Nephron (organoid): ENCODE data around the gene ZDHHC3.
"Not testable (repeated sequence)": the region's sequence is repeated elsewhere in the genome, so short reads cannot be mapped to it uniquely, and the experiment has no call there.

Experiments
- H3K27ac Mint-ChIP-seq, 3 experiments: 2 replicates each; pipeline ENCODE4 v1.8.0; 2020; ENCODE audit warnings: mixed read lengths in 3 of 3, mild to moderate bottlenecking in 2 of 3, moderate library complexity in 1 of 3
- H3K27me3 Mint-ChIP-seq: 2 replicates; pipeline ENCODE4 v1.8.0; 2021; ENCODE audit warnings: low read depth, mild to moderate bottlenecking, moderate library complexity, mixed read lengths
- H3K36me3 Mint-ChIP-seq: 2 replicates; pipeline ENCODE4 v1.8.0; 2020; ENCODE audit warnings: low read depth, mixed read lengths
- H3K4me1 Mint-ChIP-seq: 2 replicates; pipeline ENCODE4 v1.8.0; 2020; ENCODE audit warnings: mixed read lengths
- H3K4me3 Mint-ChIP-seq, 3 experiments: 2 replicates each; pipeline ENCODE4 v1.8.0; 2020; ENCODE audit warnings: mild to moderate bottlenecking in 3 of 3, mixed read lengths in 3 of 3, moderate library complexity in 2 of 3
- H3K9me3 Mint-ChIP-seq: 2 replicates; pipeline ENCODE4 v1.8.0; 2020; ENCODE audit warnings: mixed read lengths
- CTCF ChIP-seq, 3 experiments: fragments of 200-600 bp; sonication (generic); IDR thresholded peaks; one replicate each; pipeline ENCODE4 v1.5.0; 2021; ENCODE audit warnings: antibody characterized with exemption in 3 of 3; ENCODE audit not compliant: unreplicated experiment in 3 of 3

The ZDHHC3 gene

GRCh38 chr3:44988073-44988472 lies 12.1 kb upstream of the ZDHHC3 start:
- H3K27ac Mint-ChIP-seq, result peak overlapping the region in 2 of 3 experiments; percentile 6 to 15
- peaks cover 10% of the 10 kb centered on the region for H3K4me1 Mint-ChIP-seq
- no peak overlapping the region for H3K4me3 Mint-ChIP-seq
- no peaks in the 10 kb centered on the region for H3K27me3 Mint-ChIP-seq
- H3K9me3 Mint-ChIP-seq, result no peaks in the 10 kb centered on the region
- TF ChIP-seq CTCF (IDR thresholded peaks at IDR 0.05; ENCODE audit: unreplicated experiment in 3 of 3), result peak; percentile 34 to 44 (median 42)
- peaks cover 32% of the 10 kb centered on the region for H3K36me3 Mint-ChIP-seq

- no peak for TF ChIP-seq CTCF (IDR thresholded peaks at IDR 0.05; ENCODE audit: unreplicated experiment in 3 of 3)
Measured at GRCh38 chr3:44987332-44987731, 11.4 kb upstream of the ZDHHC3 start.

GRCh38 chr3:44986330-44986729 lies 10.4 kb upstream of the ZDHHC3 start:
- H3K27me3 Mint-ChIP-seq, H3K27ac Mint-ChIP-seq, H3K4me3 Mint-ChIP-seq, H3K9me3 Mint-ChIP-seq: not testable (repeated sequence)
- H3K36me3 Mint-ChIP-seq, result peaks cover 18% of the 10 kb centered on the region
- peaks cover 16% of the 10 kb centered on the region for H3K4me1 Mint-ChIP-seq

More at GRCh38 chr3:44987332-44987731, 11.4 kb upstream of the ZDHHC3 start:
- H3K27me3 Mint-ChIP-seq, result no peaks in the 10 kb centered on the region
- peaks cover 25% of the 10 kb centered on the region for H3K36me3 Mint-ChIP-seq
- H3K4me1 Mint-ChIP-seq, result peaks cover 11% of the 10 kb centered on the region
- no peaks in the 10 kb centered on the region for H3K9me3 Mint-ChIP-seq
- H3K27ac Mint-ChIP-seq, result no peak overlapping the region
- H3K4me3 Mint-ChIP-seq, result no peak overlapping the region

GRCh38 chr3:44984335-44984734 lies 8.4 kb upstream of the ZDHHC3 start:
- no peak overlapping the region for H3K4me3 Mint-ChIP-seq
- H3K4me1 Mint-ChIP-seq, result peaks cover 16% of the 10 kb centered on the region
- peaks cover 14% of the 10 kb centered on the region for H3K36me3 Mint-ChIP-seq
- no peak for TF ChIP-seq CTCF (IDR thresholded peaks at IDR 0.05; ENCODE audit: unreplicated experiment in 3 of 3)
- H3K9me3 Mint-ChIP-seq, result no peaks in the 10 kb centered on the region
- no peak overlapping the region for H3K27ac Mint-ChIP-seq
- H3K27me3 Mint-ChIP-seq, result no peaks in the 10 kb centered on the region

- H3K4me1 Mint-ChIP-seq, result peaks cover 16% of the 10 kb centered on the region
- no peaks in the 10 kb centered on the region for H3K27me3 Mint-ChIP-seq
- no peak overlapping the region for H3K4me3 Mint-ChIP-seq
- TF ChIP-seq CTCF (IDR thresholded peaks at IDR 0.05; ENCODE audit: unreplicated experiment in 3 of 3), result no peak
- no peaks in the 10 kb centered on the region for H3K9me3 Mint-ChIP-seq
- H3K36me3 Mint-ChIP-seq, result peaks cover 9% of the 10 kb centered on the region
- no peak overlapping the region for H3K27ac Mint-ChIP-seq
Measured at GRCh38 chr3:44983484-44983941, 7.5 kb upstream of the ZDHHC3 start.

GRCh38 chr3:44982817-44983216 lies 6.8 kb upstream of the ZDHHC3 start:
- H3K27ac Mint-ChIP-seq, result no peak overlapping the region
- no peaks in the 10 kb centered on the region for H3K9me3 Mint-ChIP-seq
- no peak overlapping the region for H3K4me3 Mint-ChIP-seq
- no peak for TF ChIP-seq CTCF (IDR thresholded peaks at IDR 0.05; ENCODE audit: unreplicated experiment in 3 of 3)
- H3K27me3 Mint-ChIP-seq, result no peaks in the 10 kb centered on the region
- H3K4me1 Mint-ChIP-seq, result peaks cover 16% of the 10 kb centered on the region
- peaks cover 9% of the 10 kb centered on the region for H3K36me3 Mint-ChIP-seq
